ENCODE results near the gene ACRV1.

The ACRV1 gene

GRCh38 chr11:125663910-125664309, 16.7 kb downstream of the ACRV1 start:
- H2AFZ ChIP-seq (ENCODE audit: low read length): no peak overlapping the region
- no peaks in the 10 kb centered on the region for H3K79me2 ChIP-seq (ENCODE audit: insufficient read depth, low read length)
- no peaks in the 10 kb centered on the region for H3K9me2 ChIP-seq (ENCODE audit: low read depth, low read length)
- no peaks in the 10 kb centered on the region for H3K4me1 ChIP-seq (ENCODE audit: insufficient read depth, low read length, severe bottlenecking)
- H4K20me1 ChIP-seq (ENCODE audit: insufficient read depth, low read length): no peaks in the 10 kb centered on the region
- H3K4me3 ChIP-seq (ENCODE audit: low read depth, low read length, poor library complexity, severe bottlenecking): no peak overlapping the region
- H3K9ac ChIP-seq (ENCODE audit: low read length): no peak overlapping the region
- H3K9me3 ChIP-seq (ENCODE audit: low read length): no peaks in the 10 kb centered on the region
- no peaks in the 10 kb centered on the region for H3K27me3 ChIP-seq (ENCODE audit: insufficient read depth, low read length)
- TF ChIP-seq, protein P1, sequence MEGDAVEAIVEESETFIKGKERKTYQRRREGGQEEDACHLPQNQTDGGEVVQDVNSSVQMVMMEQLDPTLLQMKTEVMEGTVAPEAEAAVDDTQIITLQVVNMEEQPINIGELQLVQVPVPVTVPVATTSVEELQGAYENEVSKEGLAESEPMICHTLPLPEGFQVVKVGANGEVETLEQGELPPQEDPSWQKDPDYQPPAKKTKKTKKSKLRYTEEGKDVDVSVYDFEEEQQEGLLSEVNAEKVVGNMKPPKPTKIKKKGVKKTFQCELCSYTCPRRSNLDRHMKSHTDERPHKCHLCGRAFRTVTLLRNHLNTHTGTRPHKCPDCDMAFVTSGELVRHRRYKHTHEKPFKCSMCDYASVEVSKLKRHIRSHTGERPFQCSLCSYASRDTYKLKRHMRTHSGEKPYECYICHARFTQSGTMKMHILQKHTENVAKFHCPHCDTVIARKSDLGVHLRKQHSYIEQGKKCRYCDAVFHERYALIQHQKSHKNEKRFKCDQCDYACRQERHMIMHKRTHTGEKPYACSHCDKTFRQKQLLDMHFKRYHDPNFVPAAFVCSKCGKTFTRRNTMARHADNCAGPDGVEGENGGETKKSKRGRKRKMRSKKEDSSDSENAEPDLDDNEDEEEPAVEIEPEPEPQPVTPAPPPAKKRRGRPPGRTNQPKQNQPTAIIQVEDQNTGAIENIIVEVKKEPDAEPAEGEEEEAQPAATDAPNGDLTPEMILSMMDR (IDR thresholded peaks at IDR 0.05; ENCODE audit: low read length): no peak
- TF ChIP-seq EZH2 (IDR thresholded peaks at IDR 0.05; ENCODE audit: borderline replicate concordance, low read length): no peak
- peaks cover 62% of the 10 kb centered on the region for H3K36me3 ChIP-seq (ENCODE audit: insufficient read depth, low read length)
- no peaks in the 10 kb centered on the region for H3F3A ChIP-seq (ENCODE audit: insufficient read depth, low read length)
- H3K4me2 ChIP-seq (ENCODE audit: low read length): no peak overlapping the region
- H3K27ac ChIP-seq (ENCODE audit: low read depth, low read length, poor library complexity, severe bottlenecking): no peak overlapping the region

GRCh38 chr11:125662689-125663088, 18.0 kb downstream of the ACRV1 start:
- H2AFZ ChIP-seq (ENCODE audit: low read length): no peak overlapping the region
- H3K4me3 ChIP-seq (ENCODE audit: low read depth, low read length, poor library complexity, severe bottlenecking): no peak overlapping the region
- H3K27me3 ChIP-seq (ENCODE audit: insufficient read depth, low read length): no peaks in the 10 kb centered on the region
- H3K9ac ChIP-seq (ENCODE audit: low read length): no peak overlapping the region
- no peaks in the 10 kb centered on the region for H3K9me2 ChIP-seq (ENCODE audit: low read depth, low read length)
- H3F3A ChIP-seq (ENCODE audit: insufficient read depth, low read length): no peaks in the 10 kb centered on the region
- TF ChIP-seq, protein P1 (IDR thresholded peaks at IDR 0.05; ENCODE audit: low read length): no peak
- TF ChIP-seq EZH2 (IDR thresholded peaks at IDR 0.05; ENCODE audit: borderline replicate concordance, low read length): no peak
- H3K4me1 ChIP-seq (ENCODE audit: insufficient read depth, low read length, severe bottlenecking): no peaks in the 10 kb centered on the region
- no peak overlapping the region for H3K4me2 ChIP-seq (ENCODE audit: low read length)
- no peak overlapping the region for H3K27ac ChIP-seq (ENCODE audit: low read depth, low read length, poor library complexity, severe bottlenecking)
- H3K36me3 ChIP-seq (ENCODE audit: insufficient read depth, low read length): peaks cover 67% of the 10 kb centered on the region
- H3K9me3 ChIP-seq (ENCODE audit: low read length): no peaks in the 10 kb centered on the region
- H4K20me1 ChIP-seq (ENCODE audit: insufficient read depth, low read length): no peaks in the 10 kb centered on the region
- no peaks in the 10 kb centered on the region for H3K79me2 ChIP-seq (ENCODE audit: insufficient read depth, low read length)

DNA sequence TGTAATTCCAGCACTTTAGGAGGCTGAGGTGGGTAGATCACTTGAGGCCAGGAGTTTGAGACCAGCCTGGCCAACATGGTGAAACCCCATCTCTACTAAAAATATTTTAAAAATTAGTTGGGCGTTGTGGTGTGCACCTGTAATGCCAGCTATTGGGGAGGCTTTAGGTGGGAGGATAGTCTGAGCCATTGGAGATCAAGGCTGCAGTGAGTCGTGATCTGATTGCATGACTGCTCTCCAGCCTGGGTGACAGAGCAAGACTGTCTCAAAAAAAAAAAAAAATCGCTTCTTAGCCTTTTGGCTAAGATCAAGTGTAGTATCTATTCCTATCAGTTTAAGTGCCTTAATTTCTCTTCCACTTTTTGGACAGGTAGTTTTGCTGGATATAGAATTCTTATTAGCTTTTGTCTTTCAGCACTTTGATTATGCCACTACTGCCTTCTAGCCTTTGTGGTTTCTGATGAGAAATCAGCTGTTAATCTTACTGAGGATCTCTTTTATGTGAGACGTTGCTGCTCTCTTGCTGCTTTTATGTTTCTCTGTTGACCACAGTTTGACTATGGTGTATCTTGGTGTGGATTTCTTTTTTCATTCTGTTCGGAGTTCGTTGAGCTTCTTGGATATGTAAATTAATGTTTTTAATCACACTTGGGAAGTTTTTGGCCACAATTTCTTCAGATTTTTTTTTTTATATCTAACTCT, 31.0 kb downstream of the ACRV1 start:
- Histone ChIP-seq H4K20me1 (ENCODE audit: insufficient read depth, low read length) (no peaks in the 10 kb centered on the region), H3K9ac (ENCODE audit: low read length) (no peak overlapping the region), H3K27ac (ENCODE audit: low read depth, low read length, poor library complexity, severe bottlenecking) (no peak overlapping the region), H3K9me3 (ENCODE audit: low read length) (no peaks in the 10 kb centered on the region), H3K36me3 (ENCODE audit: insufficient read depth, low read length) (peaks cover 89% of the 10 kb centered on the region), H3K4me3 (ENCODE audit: low read depth, low read length, poor library complexity, severe bottlenecking) (no peak overlapping the region), H2AFZ (ENCODE audit: low read length) (no peak overlapping the region), H3K79me2 (ENCODE audit: insufficient read depth, low read length) (no peaks in the 10 kb centered on the region), H3K4me2 (ENCODE audit: low read length) (no peak overlapping the region), H3K9me2 (ENCODE audit: low read depth, low read length) (no peaks in the 10 kb centered on the region), H3K4me1 (ENCODE audit: insufficient read depth, low read length, severe bottlenecking) (no peaks in the 10 kb centered on the region), H3K27me3 (ENCODE audit: insufficient read depth, low read length) (no peaks in the 10 kb centered on the region), H3F3A (ENCODE audit: insufficient read depth, low read length) (no peaks in the 10 kb centered on the region)
- TF ChIP-seq EZH2 (IDR thresholded peaks at IDR 0.05; ENCODE audit: borderline replicate concordance, low read length): no peak
- TF ChIP-seq, protein P1 (IDR thresholded peaks at IDR 0.05; ENCODE audit: low read length): no peak
